ENCODE results near the gene SMIM41. TPM values are rescaled to one million over a fixed set of nuclear protein-coding genes. Genes with fewer than 3 reads are reported as not detected.

Gene SMIM41
- total and polyA plus RNA-seq, 2 experiments from 2014 or later = not detected

DNA sequence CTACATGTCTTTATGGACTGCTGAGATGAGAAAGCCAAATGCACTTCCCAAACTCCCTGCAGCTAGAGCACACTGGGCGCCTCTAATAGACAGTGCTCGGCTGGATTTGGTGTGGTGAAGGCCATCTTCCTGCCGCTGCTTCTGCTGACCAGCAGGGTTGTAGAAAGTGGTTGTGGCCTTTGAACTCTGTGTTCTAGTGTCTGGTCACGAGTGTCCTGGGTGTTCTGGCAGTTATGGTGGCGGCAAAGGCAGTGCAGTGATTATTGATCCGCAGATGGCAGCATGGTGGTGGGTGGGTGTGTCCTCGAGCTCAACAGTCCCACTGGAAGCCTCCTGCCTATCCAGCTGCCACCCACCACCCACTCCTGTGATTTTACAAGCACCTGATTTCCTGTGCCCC lies 43.4 kb downstream of the SMIM41 start:
- in situ Hi-C loops (cut with MboI) = no loop called here
- Histone ChIP-seq H3K27ac (no peak overlapping the region), H3K4me1 (ENCODE audit: insufficient read depth) (no peaks in the 10 kb centered on the region), H3K27me3 (replicated peaks; ENCODE audit: insufficient read depth) (no peaks in the 10 kb centered on the region; the same call in 1 of the 2 replicates), H4K20me1 (ENCODE audit: insufficient read depth) (no peaks in the 10 kb centered on the region), H3K9ac (no peak overlapping the region), H3K9me2 (ENCODE audit: insufficient read depth) (no peaks in the 10 kb centered on the region), H2AFZ (no peak overlapping the region), H3K4me2 (ENCODE audit: unreplicated experiment) (no peak overlapping the region), H3K9me3 (ENCODE audit: low read depth) (no peaks in the 10 kb centered on the region), H3F3A (ENCODE audit: insufficient read depth) (no peaks in the 10 kb centered on the region), H3K4me3 (no peak overlapping the region), H3K36me3 (ENCODE audit: low read depth) (no peaks in the 10 kb centered on the region), H3K79me2 (ENCODE audit: insufficient read depth) (no peaks in the 10 kb centered on the region)
- DNase-seq = no peak
- 64 to 67% methylated on average over 7 of the region's 7 CpGs for WGBS, 2 experiments (ENCODE audit: low coverage in 1 of 2, low lambda C conversion rate in 2 of 2, missing lambda C conversion rate in 2 of 2)
- TF ChIP-seq EZH2phosphoT487 (IDR thresholded peaks at IDR 0.05; ENCODE audit: insufficient read depth, low read depth) = no peak
- no peak for TF ChIP-seq EZH2 (IDR thresholded peaks at IDR 0.05; ENCODE audit: insufficient read depth, poor library complexity, severe bottlenecking)

DNA sequence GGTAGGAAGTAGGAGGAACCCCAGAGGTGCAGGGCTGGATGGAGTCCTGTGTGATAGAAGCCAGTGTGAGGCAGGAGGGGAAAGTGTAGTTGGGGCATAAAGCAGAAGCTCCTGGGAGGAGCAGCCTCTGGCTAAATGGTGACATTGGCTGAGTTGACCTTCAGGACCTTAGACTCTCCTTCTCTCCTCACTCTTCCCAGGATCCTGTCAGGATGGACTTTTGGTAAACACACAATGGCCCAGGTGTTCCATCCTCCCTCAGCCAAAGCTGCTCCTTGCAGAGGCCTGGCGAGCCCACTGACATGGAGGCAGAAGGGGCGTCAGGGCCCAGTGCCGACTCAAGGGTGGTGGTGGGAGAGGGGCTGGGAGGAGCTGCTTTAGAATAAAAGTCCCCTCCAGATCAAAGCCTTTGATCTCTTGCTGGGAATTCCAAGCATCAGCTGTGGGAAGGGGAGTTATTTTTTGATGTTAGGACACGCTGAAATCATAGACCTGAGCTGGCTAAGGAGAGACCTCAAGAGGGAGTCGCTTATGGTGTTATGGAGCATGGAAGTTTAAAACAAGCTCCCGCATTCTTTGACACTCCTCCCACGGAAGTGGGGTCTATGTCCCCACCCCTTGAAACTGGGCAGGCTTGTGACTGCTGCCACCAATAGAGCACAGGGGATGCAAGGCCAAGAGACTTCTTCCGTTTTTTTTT lies 44.1 kb downstream of the SMIM41 start:
- Histone ChIP-seq H4K20me1 (ENCODE audit: insufficient read depth) (no peaks in the 10 kb centered on the region), H3K9me3 (ENCODE audit: low read depth) (no peaks in the 10 kb centered on the region), H3K27ac (no peak overlapping the region), H3K4me2 (ENCODE audit: unreplicated experiment) (no peak overlapping the region), H3K36me3 (ENCODE audit: low read depth) (no peaks in the 10 kb centered on the region), H3K4me1 (ENCODE audit: insufficient read depth) (no peaks in the 10 kb centered on the region), H3K4me3 (no peak overlapping the region), H2AFZ (no peak overlapping the region), H3K9ac (no peak overlapping the region), H3K27me3 (replicated peaks; ENCODE audit: insufficient read depth) (no peaks in the 10 kb centered on the region; the same call in 1 of the 2 replicates), H3F3A (ENCODE audit: insufficient read depth) (no peaks in the 10 kb centered on the region), H3K9me2 (ENCODE audit: insufficient read depth) (no peaks in the 10 kb centered on the region), H3K79me2 (ENCODE audit: insufficient read depth) (no peaks in the 10 kb centered on the region)
- in situ Hi-C loops (cut with MboI) = no loop called here
- no peak for DNase-seq
- TF ChIP-seq EZH2phosphoT487 (IDR thresholded peaks at IDR 0.05; ENCODE audit: insufficient read depth, low read depth) = no peak
- TF ChIP-seq EZH2 (IDR thresholded peaks at IDR 0.05; ENCODE audit: insufficient read depth, poor library complexity, severe bottlenecking) = no peak
- 66 to 72% methylated on average over 8 of the region's 8 CpGs for WGBS, 2 experiments (ENCODE audit: low coverage in 1 of 2, low lambda C conversion rate in 2 of 2, missing lambda C conversion rate in 2 of 2)

DNA sequence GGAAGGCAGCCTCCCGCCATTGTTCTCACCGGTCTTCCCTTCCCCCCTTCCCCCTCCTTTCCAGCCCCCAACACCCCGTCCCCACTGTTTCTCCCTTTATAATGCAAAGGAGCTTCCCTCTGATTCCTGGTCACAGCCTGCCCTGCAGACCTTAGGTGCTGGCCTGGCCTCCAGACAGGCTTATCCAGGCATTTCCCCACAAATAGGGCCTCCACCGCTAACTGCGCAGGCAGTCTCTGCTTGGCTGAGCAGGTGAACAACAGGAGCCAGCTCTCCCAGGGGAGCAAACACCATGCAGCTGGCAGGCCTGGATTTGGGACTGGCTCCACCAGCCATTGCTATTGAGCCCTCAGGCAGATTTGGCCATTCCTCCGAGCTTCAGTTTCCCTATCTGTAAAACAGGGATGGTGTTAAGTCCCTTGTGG lies 46.0 kb downstream of the SMIM41 start:
- H3K4me2 ChIP-seq (ENCODE audit: unreplicated experiment) = no peak overlapping the region
- in situ Hi-C loops (cut with MboI) = no loop called here
- H3K27me3 ChIP-seq (replicated peaks; ENCODE audit: insufficient read depth) = no peaks in the 10 kb centered on the region; the same call in 1 of the 2 replicates

DNA sequence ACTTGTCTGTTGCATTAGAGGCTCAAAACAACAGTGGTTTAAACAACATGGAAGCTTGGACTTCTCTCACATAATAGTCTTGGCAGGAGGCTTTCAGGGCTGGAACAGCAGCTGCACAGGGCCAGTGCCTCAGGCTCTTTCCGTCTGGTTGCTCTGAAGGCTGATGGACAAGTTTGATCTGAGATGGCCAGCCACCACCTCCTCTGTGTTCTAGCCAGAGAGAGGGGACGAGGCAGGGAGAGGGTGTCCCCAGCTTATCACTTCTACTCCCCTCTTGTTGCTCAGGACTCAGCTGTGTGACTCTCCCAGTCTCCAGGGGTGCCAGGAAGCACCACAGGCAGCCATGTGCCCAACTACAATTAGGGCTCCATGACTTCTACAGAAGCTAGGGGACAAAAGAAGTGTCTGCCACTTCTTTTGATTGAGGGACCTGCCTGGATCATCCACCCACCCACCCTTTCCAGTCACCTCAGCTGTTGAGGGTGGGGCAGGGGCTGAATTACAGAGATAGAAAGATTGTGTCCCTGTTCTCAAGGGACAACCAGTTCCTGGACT lies 46.6 kb downstream of the SMIM41 start:
- in situ Hi-C loops (cut with MboI) = no loop called here
- 22 to 46% methylated on average over 2 of the region's 2 CpGs for WGBS, 2 experiments (ENCODE audit: low coverage in 1 of 2, low lambda C conversion rate in 2 of 2, missing lambda C conversion rate in 2 of 2)

More for the DNA sequence above, 46.0 kb downstream of the SMIM41 start:
- Histone ChIP-seq H3K36me3 (ENCODE audit: low read depth) (no peaks in the 10 kb centered on the region), H3K27ac (no peak overlapping the region), H3K4me3 (no peak overlapping the region), H2AFZ (no peak overlapping the region), H3K79me2 (ENCODE audit: insufficient read depth) (no peaks in the 10 kb centered on the region), H3F3A (ENCODE audit: insufficient read depth) (no peaks in the 10 kb centered on the region), H3K9ac (no peak overlapping the region), H3K4me1 (ENCODE audit: insufficient read depth) (no peaks in the 10 kb centered on the region), H3K9me3 (ENCODE audit: low read depth) (no peaks in the 10 kb centered on the region), H3K9me2 (ENCODE audit: insufficient read depth) (no peaks in the 10 kb centered on the region), H4K20me1 (ENCODE audit: insufficient read depth) (no peaks in the 10 kb centered on the region)
- 84 to 92% methylated on average over 3 to 6 of the region's 6 CpGs for WGBS, 2 experiments (ENCODE audit: low coverage in 1 of 2, low lambda C conversion rate in 2 of 2, missing lambda C conversion rate in 2 of 2)
- no peak for DNase-seq
- TF ChIP-seq EZH2 (IDR thresholded peaks at IDR 0.05; ENCODE audit: insufficient read depth, poor library complexity, severe bottlenecking) (no peak), EZH2phosphoT487 (IDR thresholded peaks at IDR 0.05; ENCODE audit: insufficient read depth, low read depth) (no peak)

More for the DNA sequence above, 46.6 kb downstream of the SMIM41 start:
- Histone ChIP-seq H3K4me2 (ENCODE audit: unreplicated experiment) (no peak overlapping the region), H3K9me2 (ENCODE audit: insufficient read depth) (no peaks in the 10 kb centered on the region), H3K9me3 (ENCODE audit: low read depth) (no peaks in the 10 kb centered on the region), H3K36me3 (ENCODE audit: low read depth) (no peaks in the 10 kb centered on the region), H4K20me1 (ENCODE audit: insufficient read depth) (no peaks in the 10 kb centered on the region), H3K27ac (no peak overlapping the region), H3K4me1 (ENCODE audit: insufficient read depth) (no peaks in the 10 kb centered on the region), H3K9ac (no peak overlapping the region), H3K79me2 (ENCODE audit: insufficient read depth) (no peaks in the 10 kb centered on the region), H3F3A (ENCODE audit: insufficient read depth) (no peaks in the 10 kb centered on the region), H3K27me3 (replicated peaks; ENCODE audit: insufficient read depth) (no peaks in the 10 kb centered on the region; the same call in 1 of the 2 replicates), H3K4me3 (no peak overlapping the region), H2AFZ (no peak overlapping the region)
- TF ChIP-seq EZH2 (IDR thresholded peaks at IDR 0.05; ENCODE audit: insufficient read depth, poor library complexity, severe bottlenecking) (no peak), EZH2phosphoT487 (IDR thresholded peaks at IDR 0.05; ENCODE audit: insufficient read depth, low read depth) (no peak)
- DNase-seq = no peak
